Uterus (tissue), 2 donors: ENCODE data around the gene SCLT1.

Source experiments
- POLR2A ChIP-seq, 2 donors: fragments of 450-650 bp; IDR thresholded peaks; one replicate each; pipeline ENCODE4 v1.6.1; 2016; ENCODE audit warnings: antibody characterized with exemption in 2 of 2, mild to moderate bottlenecking in 1 of 2, moderate library complexity in 1 of 2
- TF ChIP-seq, protein P1 (sequence below), 4 experiments: fragments of 200-600 bp in 2 of 4; fragments of 450-650 bp in 2 of 4; sonication (generic) in 2 of 4; IDR thresholded peaks; one replicate each; pipeline ENCODE4 v1.5.1; 2016 to 2019; ENCODE audit warnings: antibody characterized with exemption in 4 of 4, mild to moderate bottlenecking in 2 of 4, moderate library complexity in 1 of 4

DNA sequence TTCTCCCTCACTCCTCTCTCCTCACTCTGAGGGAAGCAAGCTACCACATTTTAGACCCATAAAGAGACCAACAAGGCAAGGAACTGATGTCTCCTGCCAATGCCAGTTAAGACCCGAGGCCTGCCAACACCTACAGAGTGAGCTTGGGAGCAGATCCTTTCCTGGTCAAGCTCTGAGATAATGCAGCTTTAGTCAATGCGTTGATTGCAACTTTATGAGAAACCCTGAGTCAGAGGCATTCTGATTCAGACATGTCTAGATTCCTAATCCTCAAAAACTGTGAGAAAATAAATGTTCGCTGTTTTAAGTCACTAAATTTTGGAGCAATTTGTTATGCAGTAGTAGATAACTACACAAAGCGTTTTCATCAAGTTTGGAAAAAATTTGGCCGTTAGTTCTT is 168.4 kb downstream of the SCLT1 start:
- TF ChIP-seq POLR2A (IDR thresholded peaks at IDR 0.05) = no peak
- TF ChIP-seq, protein P1, sequence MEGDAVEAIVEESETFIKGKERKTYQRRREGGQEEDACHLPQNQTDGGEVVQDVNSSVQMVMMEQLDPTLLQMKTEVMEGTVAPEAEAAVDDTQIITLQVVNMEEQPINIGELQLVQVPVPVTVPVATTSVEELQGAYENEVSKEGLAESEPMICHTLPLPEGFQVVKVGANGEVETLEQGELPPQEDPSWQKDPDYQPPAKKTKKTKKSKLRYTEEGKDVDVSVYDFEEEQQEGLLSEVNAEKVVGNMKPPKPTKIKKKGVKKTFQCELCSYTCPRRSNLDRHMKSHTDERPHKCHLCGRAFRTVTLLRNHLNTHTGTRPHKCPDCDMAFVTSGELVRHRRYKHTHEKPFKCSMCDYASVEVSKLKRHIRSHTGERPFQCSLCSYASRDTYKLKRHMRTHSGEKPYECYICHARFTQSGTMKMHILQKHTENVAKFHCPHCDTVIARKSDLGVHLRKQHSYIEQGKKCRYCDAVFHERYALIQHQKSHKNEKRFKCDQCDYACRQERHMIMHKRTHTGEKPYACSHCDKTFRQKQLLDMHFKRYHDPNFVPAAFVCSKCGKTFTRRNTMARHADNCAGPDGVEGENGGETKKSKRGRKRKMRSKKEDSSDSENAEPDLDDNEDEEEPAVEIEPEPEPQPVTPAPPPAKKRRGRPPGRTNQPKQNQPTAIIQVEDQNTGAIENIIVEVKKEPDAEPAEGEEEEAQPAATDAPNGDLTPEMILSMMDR (IDR thresholded peaks at IDR 0.05) = no peak
